HepG2 (cell line): ENCODE results near the gene MCAM. TPM values are rescaled to one million over a fixed set of nuclear protein-coding genes. Genes with fewer than 3 reads are reported as not detected.

Source experiments
- AHR ChIP-seq: IDR thresholded peaks from 2 replicates; pipeline ENCODE4 v1.6.1; 2018; ENCODE audit warnings: missing genetic modification reagents, missing compliant biosample characterization
- HMG20A ChIP-seq: IDR thresholded peaks from 2 replicates; pipeline ENCODE4 v1.6.1; 2016; ENCODE audit warnings: borderline replicate concordance
- HOXA5 ChIP-seq: sonication (generic); formaldehyde crosslinking; IDR thresholded peaks from 2 replicates; pipeline ENCODE4 v1.4.0; 2020; ENCODE audit warnings: missing genetic modification reagents
- ISL2 ChIP-seq: sonication (generic); formaldehyde crosslinking; IDR thresholded peaks from 2 replicates; pipeline ENCODE4 v1.5.0; 2020; ENCODE audit warnings: missing genetic modification reagents
- KDM2A ChIP-seq: sonication (generic); formaldehyde crosslinking; IDR thresholded peaks from 2 replicates; pipeline ENCODE4 v1.4.0; 2020; ENCODE audit warnings: low read depth, missing genetic modification reagents, borderline replicate concordance
- MXD4 ChIP-seq: IDR thresholded peaks from 2 replicates; pipeline ENCODE4 v1.6.1; 2016; ENCODE audit warnings: mild to moderate bottlenecking, missing biosample characterization, missing genetic modification reagents
- NONO ChIP-seq, 2 experiments: fragments of 450-650 bp in 1 of 2; sonication (generic) in 1 of 2; formaldehyde crosslinking in 1 of 2; IDR thresholded peaks in 1 of 2; conservative IDR thresholded peaks in 1 of 2; 2 replicates each; pipeline versions ENCODE4 v1.6.1 to v1.8.0; 2017 to 2022; ENCODE audit warnings: mild to moderate bottlenecking in 1 of 2, missing genetic modification reagents in 1 of 2, moderate library complexity in 1 of 2
- NR3C1 ChIP-seq: sonication (generic); formaldehyde crosslinking; IDR thresholded peaks from 2 replicates; pipeline ENCODE4 v1.4.0; 2020; ENCODE audit warnings: missing genetic modification reagents
- TRIM24 ChIP-seq: sonication (generic); formaldehyde crosslinking; IDR thresholded peaks from 2 replicates; pipeline ENCODE4 v1.8.0; 2022; ENCODE audit warnings: mild to moderate bottlenecking, missing genetic modification reagents
- ZNF160 ChIP-seq: sonication (generic); formaldehyde crosslinking; IDR thresholded peaks from 2 replicates; pipeline ENCODE4 v1.8.0; 2022; ENCODE audit warnings: mild to moderate bottlenecking, inconsistent platforms, missing genetic modification reagents
- ZNF891 ChIP-seq: sonication (generic); formaldehyde crosslinking; IDR thresholded peaks from 2 replicates; pipeline ENCODE4 v1.5.0; 2020; ENCODE audit warnings: mild to moderate bottlenecking, missing genetic modification reagents
- polyA plus RNA-seq, 8 experiments: library from polyadenylated mRNA; depleted of rRNA in 3 of 8; stranded (reverse) in 7 of 8; unstranded in 1 of 8; fragments of >200 nt; fragmentation: Illumina TruSeq in 4 of 8; extraction: Trizol in 4 of 8; gene quantifications; 2 replicates each; pipeline versions ENCODE4 v1.2.1 to v1.2.3, GENCODE V29; 2011 to 2016; ENCODE audit warnings: low read depth in 4 of 8, missing spikeins in 1 of 8, mixed read lengths in 1 of 8; ENCODE audit not compliant: insufficient read depth in 1 of 8
- total RNA-seq, 5 experiments: library from RNA; depleted of rRNA; stranded (reverse); fragments of >200 nt; fragmentation: Illumina TruSeq; extraction: Trizol; gene quantifications; 2 replicates each; pipeline ENCODE4 v1.2.3, GENCODE V29; 2016; ENCODE audit warnings: low read depth in 1 of 5
- TF ChIP-seq, protein P1 (sequence below): sonication (generic); formaldehyde crosslinking; IDR thresholded peaks from one replicate; pipeline ENCODE4 v1.5.1; 2020; ENCODE audit warnings: mild to moderate bottlenecking, missing genetic modification reagents; ENCODE audit errors: not compliant biosample characterization
- TF ChIP-seq, protein P2 (sequence below): sonication (generic); formaldehyde crosslinking; IDR thresholded peaks from 2 replicates; pipeline ENCODE4 v1.5.1; 2020; ENCODE audit warnings: mild to moderate bottlenecking, missing genetic modification reagents, moderate library complexity
- TF ChIP-seq, protein P3 (sequence below): sonication (generic); formaldehyde crosslinking; IDR thresholded peaks from 2 replicates; pipeline ENCODE4 v1.4.0; 2020; ENCODE audit warnings: missing genetic modification reagents
- TF ChIP-seq, protein P4 (sequence below): sonication (generic); formaldehyde crosslinking; IDR thresholded peaks from 2 replicates; pipeline ENCODE4 v1.4.0; 2020; ENCODE audit warnings: mild to moderate bottlenecking, missing genetic modification reagents
- TF ChIP-seq, protein P5 (sequence below): IDR thresholded peaks from 2 replicates; pipeline ENCODE4 v1.6.1; 2012; ENCODE audit warnings: inconsistent platforms

The MCAM gene
- total and polyA plus RNA-seq, 2 of the 13 experiments (the other 11 are each of a cell fraction or from before 2014, with no cell fraction given), result 12.1 to 15.2 TPM

DNA sequence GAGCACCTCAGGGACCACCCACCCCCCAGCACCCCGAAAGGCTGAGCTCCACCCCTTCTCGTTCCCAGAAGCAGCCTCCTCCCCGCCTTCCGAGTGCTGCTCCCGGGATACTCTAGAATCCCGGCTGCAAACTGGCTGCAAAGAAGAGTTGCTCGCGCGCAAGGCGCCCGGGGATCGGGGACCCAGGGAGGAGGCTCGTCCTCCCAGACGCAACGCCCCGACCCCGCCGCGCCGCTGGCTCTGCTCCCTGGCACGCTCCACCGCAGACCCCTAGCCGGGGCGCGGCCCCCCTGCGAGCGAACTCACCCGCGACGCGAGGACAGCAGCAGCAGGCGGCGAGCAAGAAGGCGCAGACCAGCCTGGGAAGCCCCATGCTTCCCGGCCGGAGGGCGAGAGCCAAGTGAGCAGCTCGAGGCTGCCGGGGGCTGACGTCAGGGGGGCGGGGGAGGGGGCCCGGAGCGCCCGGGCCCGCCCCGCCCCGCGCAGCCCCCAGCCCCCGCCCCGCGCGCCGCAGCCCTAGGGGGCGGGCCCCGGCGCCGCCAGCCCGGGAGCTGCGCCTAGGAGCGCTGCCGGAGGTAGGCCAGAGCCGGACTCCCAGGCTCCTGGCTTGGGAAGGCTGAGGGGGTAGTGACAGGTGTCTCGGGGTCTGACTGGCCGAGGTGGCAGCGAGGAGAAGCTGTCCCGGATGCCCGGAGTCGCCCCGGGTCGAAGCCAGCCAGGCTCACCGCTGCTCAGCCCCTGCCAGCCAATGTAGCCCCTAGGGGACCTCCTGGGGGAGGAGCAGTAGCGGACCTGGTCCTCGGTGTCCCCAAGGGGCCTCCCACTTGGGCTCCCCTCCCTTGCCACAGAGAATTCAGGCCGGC is at the start of gene MCAM (continued):
- TF ChIP-seq, protein P1, sequence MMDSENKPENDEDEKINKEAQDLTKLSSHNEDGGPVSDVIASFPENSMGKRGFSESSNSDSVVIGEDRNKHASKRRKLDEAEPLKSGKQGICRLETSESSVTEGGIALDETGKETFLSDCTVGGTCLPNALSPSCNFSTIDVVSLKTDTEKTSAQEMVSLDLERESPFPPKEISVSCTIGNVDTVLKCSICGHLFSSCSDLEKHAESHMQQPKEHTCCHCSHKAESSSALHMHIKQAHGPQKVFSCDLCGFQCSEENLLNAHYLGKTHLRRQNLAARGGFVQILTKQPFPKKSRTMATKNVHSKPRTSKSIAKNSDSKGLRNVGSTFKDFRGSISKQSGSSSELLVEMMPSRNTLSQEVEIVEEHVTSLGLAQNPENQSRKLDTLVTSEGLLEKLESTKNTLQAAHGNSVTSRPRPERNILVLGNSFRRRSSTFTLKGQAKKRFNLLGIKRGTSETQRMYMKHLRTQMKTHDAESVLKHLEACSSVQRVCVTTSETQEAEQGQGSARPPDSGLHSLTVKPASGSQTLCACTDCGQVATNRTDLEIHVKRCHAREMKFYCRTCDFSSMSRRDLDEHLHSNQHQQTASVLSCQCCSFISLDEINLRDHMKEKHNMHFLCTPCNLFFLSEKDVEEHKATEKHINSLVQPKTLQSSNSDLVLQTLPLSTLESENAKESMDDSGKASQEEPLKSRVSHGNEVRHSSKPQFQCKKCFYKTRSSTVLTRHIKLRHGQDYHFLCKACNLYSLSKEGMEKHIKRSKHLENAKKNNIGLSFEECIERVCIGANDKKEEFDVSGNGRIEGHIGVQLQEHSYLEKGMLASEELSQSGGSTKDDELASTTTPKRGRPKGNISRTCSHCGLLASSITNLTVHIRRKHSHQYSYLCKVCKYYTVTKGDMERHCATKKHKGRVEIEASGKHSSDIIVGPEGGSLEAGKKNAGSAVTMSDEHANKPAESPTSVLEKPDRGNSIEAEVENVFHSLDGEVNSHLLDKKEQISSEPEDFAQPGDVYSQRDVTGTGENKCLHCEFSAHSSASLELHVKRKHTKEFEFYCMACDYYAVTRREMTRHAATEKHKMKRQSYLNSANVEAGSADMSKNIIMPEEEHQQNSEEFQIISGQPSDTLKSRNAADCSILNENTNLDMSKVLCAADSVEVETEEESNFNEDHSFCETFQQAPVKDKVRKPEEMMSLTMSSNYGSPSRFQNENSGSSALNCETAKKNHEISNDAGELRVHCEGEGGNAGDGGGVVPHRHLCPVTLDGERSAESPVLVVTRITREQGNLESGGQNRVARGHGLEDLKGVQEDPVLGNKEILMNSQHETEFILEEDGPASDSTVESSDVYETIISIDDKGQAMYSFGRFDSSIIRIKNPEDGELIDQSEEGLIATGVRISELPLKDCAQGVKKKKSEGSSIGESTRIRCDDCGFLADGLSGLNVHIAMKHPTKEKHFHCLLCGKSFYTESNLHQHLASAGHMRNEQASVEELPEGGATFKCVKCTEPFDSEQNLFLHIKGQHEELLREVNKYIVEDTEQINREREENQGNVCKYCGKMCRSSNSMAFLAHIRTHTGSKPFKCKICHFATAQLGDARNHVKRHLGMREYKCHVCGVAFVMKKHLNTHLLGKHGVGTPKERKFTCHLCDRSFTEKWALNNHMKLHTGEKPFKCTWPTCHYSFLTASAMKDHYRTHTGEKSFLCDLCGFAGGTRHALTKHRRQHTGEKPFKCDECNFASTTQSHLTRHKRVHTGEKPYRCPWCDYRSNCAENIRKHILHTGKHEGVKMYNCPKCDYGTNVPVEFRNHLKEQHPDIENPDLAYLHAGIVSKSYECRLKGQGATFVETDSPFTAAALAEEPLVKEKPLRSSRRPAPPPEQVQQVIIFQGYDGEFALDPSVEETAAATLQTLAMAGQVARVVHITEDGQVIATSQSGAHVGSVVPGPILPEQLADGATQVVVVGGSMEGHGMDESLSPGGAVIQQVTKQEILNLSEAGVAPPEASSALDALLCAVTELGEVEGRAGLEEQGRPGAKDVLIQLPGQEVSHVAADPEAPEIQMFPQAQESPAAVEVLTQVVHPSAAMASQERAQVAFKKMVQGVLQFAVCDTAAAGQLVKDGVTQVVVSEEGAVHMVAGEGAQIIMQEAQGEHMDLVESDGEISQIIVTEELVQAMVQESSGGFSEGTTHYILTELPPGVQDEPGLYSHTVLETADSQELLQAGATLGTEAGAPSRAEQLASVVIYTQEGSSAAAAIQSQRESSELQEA (CRISPR knock-in tag), result peak; percentile 32
- TF ChIP-seq, protein P2, sequence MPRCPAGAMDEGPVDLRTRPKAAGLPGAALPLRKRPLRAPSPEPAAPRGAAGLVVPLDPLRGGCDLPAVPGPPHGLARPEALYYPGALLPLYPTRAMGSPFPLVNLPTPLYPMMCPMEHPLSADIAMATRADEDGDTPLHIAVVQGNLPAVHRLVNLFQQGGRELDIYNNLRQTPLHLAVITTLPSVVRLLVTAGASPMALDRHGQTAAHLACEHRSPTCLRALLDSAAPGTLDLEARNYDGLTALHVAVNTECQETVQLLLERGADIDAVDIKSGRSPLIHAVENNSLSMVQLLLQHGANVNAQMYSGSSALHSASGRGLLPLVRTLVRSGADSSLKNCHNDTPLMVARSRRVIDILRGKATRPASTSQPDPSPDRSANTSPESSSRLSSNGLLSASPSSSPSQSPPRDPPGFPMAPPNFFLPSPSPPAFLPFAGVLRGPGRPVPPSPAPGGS (CRISPR knock-in tag), result peak; percentile 83; the same call in 1 of the 2 replicates
- no peak for TF ChIP-seq HMG20A (CRISPR knock-in tag)
- TF ChIP-seq, protein P3, sequence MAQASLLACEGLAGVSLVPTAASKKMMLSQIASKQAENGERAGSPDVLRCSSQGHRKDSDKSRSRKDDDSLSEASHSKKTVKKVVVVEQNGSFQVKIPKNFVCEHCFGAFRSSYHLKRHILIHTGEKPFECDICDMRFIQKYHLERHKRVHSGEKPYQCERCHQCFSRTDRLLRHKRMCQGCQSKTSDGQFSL, result 0 out of 2 replicates have a peak, but pooled peaks have one; percentile 41
- TF ChIP-seq TRIM24 (CRISPR knock-in tag), result no peak
- TF ChIP-seq, protein P4, sequence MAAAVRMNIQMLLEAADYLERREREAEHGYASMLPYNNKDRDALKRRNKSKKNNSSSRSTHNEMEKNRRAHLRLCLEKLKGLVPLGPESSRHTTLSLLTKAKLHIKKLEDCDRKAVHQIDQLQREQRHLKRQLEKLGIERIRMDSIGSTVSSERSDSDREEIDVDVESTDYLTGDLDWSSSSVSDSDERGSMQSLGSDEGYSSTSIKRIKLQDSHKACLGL (CRISPR knock-in tag), result 0 out of 2 replicates have a peak, but pooled peaks have one; percentile 46
- 0 out of 2 replicates have a peak, but pooled peaks have one; percentile 20 for TF ChIP-seq MXD4 (CRISPR knock-in tag)
- TF ChIP-seq, protein P5, sequence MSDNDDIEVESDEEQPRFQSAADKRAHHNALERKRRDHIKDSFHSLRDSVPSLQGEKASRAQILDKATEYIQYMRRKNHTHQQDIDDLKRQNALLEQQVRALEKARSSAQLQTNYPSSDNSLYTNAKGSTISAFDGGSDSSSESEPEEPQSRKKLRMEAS, result peak; percentile 53; the same call in 1 of the 2 replicates
- no peak for TF ChIP-seq ZNF160 (CRISPR knock-in tag)
- no peak for TF ChIP-seq NONO (IDR thresholded peaks at IDR 0.05)
- TF ChIP-seq NONO (CRISPR knock-in tag; conservative IDR thresholded peaks at IDR 0.05), result no peak; the same call in 1 of the 2 replicates
- TF ChIP-seq HOXA5 (CRISPR knock-in tag), result peak; percentile 47; the same call in 1 of the 2 replicates
- TF ChIP-seq ISL2, result no peak
- TF ChIP-seq AHR (CRISPR knock-in tag), result 0 out of 2 replicates have a peak, but pooled peaks have one; percentile 26
- TF ChIP-seq KDM2A (CRISPR knock-in tag), result 0 out of 2 replicates have a peak, but pooled peaks have one; percentile 29
- peak; percentile 27; the same call in 1 of the 2 replicates for TF ChIP-seq ZNF891 (CRISPR knock-in tag)
- TF ChIP-seq NR3C1, result no peak
